A549 (cell line): Measurements from ENCODE around the gene STOX2.

ENCODE experiments used
- HDAC2 ChIP-seq: fragments of 200-600 bp; sonication (generic); IDR thresholded peaks from 2 replicates; pipeline ENCODE4 v1.6.1; 2016
- MYC ChIP-seq: IDR thresholded peaks from 2 replicates; pipeline ENCODE4 v1.6.1; 2012; ENCODE audit warnings: mild to moderate bottlenecking, inconsistent platforms, low read length, improper control_type of control experiment, borderline replicate concordance
- NR3C1 ChIP-seq: fragments of >200 bp; sonication (Bioruptor Twin); formaldehyde crosslinking; IDR thresholded peaks from 3 replicates; pipeline ENCODE4 v1.6.1; 2017
- TF ChIP-seq, protein P1 (sequence below): fragments of >200 bp; sonication (Bioruptor Twin); formaldehyde crosslinking; IDR thresholded peaks from 3 replicates; pipeline ENCODE4 v1.5.1; 2016

DNA sequence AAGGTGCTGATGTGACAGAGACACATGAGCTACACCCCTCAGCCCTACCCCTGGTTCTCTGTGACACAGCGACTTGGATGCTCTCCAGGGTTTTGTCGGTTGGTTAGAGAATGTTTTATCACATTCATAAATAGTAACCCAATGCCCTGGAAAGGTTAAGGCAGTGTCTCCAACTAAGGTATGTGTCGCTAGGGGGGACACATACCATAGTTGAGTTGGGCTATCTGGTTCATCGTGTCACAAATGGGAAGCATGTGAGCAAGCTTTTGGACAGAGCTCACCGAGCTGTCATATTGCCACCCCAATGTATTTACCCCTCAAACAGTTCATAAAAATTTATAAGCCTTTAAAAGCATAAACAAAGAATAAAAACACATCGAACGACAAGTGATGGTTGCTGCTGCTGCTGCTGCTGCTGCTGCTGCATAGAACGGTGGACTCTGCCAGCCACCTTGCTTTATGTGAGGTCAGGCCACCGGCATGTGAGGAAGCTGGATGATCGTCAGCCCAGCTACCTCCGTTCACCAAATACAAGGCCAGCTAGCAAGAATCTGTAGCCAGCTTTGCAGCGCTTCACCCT is 55.9 kb downstream of the STOX2 start:
- TF ChIP-seq MYC (no peak), HDAC2 (no peak), NR3C1 (no peak)
- TF ChIP-seq, protein P1, sequence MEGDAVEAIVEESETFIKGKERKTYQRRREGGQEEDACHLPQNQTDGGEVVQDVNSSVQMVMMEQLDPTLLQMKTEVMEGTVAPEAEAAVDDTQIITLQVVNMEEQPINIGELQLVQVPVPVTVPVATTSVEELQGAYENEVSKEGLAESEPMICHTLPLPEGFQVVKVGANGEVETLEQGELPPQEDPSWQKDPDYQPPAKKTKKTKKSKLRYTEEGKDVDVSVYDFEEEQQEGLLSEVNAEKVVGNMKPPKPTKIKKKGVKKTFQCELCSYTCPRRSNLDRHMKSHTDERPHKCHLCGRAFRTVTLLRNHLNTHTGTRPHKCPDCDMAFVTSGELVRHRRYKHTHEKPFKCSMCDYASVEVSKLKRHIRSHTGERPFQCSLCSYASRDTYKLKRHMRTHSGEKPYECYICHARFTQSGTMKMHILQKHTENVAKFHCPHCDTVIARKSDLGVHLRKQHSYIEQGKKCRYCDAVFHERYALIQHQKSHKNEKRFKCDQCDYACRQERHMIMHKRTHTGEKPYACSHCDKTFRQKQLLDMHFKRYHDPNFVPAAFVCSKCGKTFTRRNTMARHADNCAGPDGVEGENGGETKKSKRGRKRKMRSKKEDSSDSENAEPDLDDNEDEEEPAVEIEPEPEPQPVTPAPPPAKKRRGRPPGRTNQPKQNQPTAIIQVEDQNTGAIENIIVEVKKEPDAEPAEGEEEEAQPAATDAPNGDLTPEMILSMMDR: no peak
